SK-N-SH treated with all-trans-retinoic acid at 6 μM for 48 hours (cell line): ENCODE results near the gene SNRPB.

Experiments used
- ATAC-seq: fragments of 200-7000 bp; cut with Tn5 transposase; 3 replicates; pipeline ENCODE4 v1.9.1; 2020; ENCODE audit warnings: mild to moderate bottlenecking, moderate library complexity
- ARNTL ChIP-seq: fragments of 450-650 bp; formaldehyde crosslinking; IDR thresholded peaks from 2 replicates; pipeline ENCODE4 v1.5.0; 2020; ENCODE audit warnings: low read depth, mild to moderate bottlenecking, moderate library complexity, borderline replicate concordance
- BACH2 ChIP-seq: fragments of 250-450 bp; sonication (Bioruptor Pico); IDR thresholded peaks from 2 replicates; pipeline ENCODE4 v1.9.0; 2021; ENCODE audit warnings: mild to moderate bottlenecking, borderline replicate concordance
- CSDC2 ChIP-seq: fragments of 250-450 bp; sonication (Bioruptor Pico); IDR thresholded peaks from 2 replicates; pipeline ENCODE4 v1.5.0; 2020; ENCODE audit warnings: mild to moderate bottlenecking, moderate library complexity
- ESRRG ChIP-seq: fragments of 250-450 bp; sonication (Bioruptor Pico); IDR thresholded peaks from 2 replicates; pipeline ENCODE4 v1.6.1; 2021; ENCODE audit warnings: mild to moderate bottlenecking
- GLIS3 ChIP-seq: fragments of 250-450 bp; sonication (Bioruptor Pico); IDR thresholded peaks from 2 replicates; pipeline ENCODE4 v1.5.0; 2020; ENCODE audit warnings: mild to moderate bottlenecking, moderate library complexity
- ISL1 ChIP-seq: fragments of 250-450 bp; sonication (Bioruptor Pico); IDR thresholded peaks from 2 replicates; pipeline ENCODE4 v2.1.2; 2022; ENCODE audit warnings: mild to moderate bottlenecking, moderate library complexity
- OSR1 ChIP-seq: fragments of 250-450 bp; sonication (Bioruptor Pico); IDR thresholded peaks from 2 replicates; pipeline ENCODE4 v1.8.0; 2022; ENCODE audit warnings: moderate library complexity, mild to moderate bottlenecking, inconsistent platforms
- PPARA ChIP-seq: fragments of 250-450 bp; sonication (Bioruptor Pico); IDR thresholded peaks from 2 replicates; pipeline ENCODE4 v1.5.0; 2020; ENCODE audit warnings: mild to moderate bottlenecking, borderline replicate concordance
- RARB ChIP-seq: fragments of 250-450 bp; sonication (Bioruptor Pico); IDR thresholded peaks from 2 replicates; pipeline ENCODE4 v1.8.0; 2021; ENCODE audit warnings: mild to moderate bottlenecking, moderate library complexity
- TCF4 ChIP-seq: fragments of 250-450 bp; sonication (Bioruptor Pico); IDR thresholded peaks from 2 replicates; pipeline ENCODE4 v1.8.0; 2021; ENCODE audit warnings: mild to moderate bottlenecking, moderate library complexity, borderline replicate concordance
- TOX ChIP-seq: fragments of 250-450 bp; sonication (Bioruptor Pico); IDR thresholded peaks from 2 replicates; pipeline ENCODE4 v1.8.0; 2021; ENCODE audit warnings: mild to moderate bottlenecking, moderate library complexity, borderline replicate concordance
- ZC3H10 ChIP-seq: fragments of 250-450 bp; sonication (Bioruptor Pico); IDR thresholded peaks from 2 replicates; pipeline ENCODE4 v1.5.1; 2021; ENCODE audit warnings: mild to moderate bottlenecking, moderate library complexity
- ZFP3 ChIP-seq: fragments of 250-450 bp; sonication (Bioruptor Pico); IDR thresholded peaks from 2 replicates; pipeline ENCODE4 v1.5.0; 2020; ENCODE audit warnings: mild to moderate bottlenecking, moderate library complexity
- ZFP30 ChIP-seq: fragments of 450-650 bp; formaldehyde crosslinking; IDR thresholded peaks from 2 replicates; pipeline ENCODE4 v1.5.0; 2022; ENCODE audit warnings: mild to moderate bottlenecking, moderate library complexity
- ZNF70 ChIP-seq: fragments of 450-650 bp; formaldehyde crosslinking; IDR thresholded peaks from 2 replicates; pipeline ENCODE4 v1.5.0; 2020; ENCODE audit warnings: mild to moderate bottlenecking, moderate library complexity
- ZNF8 ChIP-seq: fragments of 450-650 bp; formaldehyde crosslinking; IDR thresholded peaks from 2 replicates; pipeline ENCODE4 v1.5.0; 2020; ENCODE audit warnings: mild to moderate bottlenecking, moderate library complexity
- TF ChIP-seq, protein P1 (sequence below): fragments of 250-450 bp; sonication (Bioruptor Pico); IDR thresholded peaks from 2 replicates; pipeline ENCODE4 v1.8.0; 2020; ENCODE audit warnings: mild to moderate bottlenecking, moderate library complexity, borderline replicate concordance
- TF ChIP-seq, protein P2 (sequence below): fragments of 250-450 bp; sonication (Bioruptor Pico); IDR thresholded peaks from 2 replicates; pipeline ENCODE4 v1.5.0; 2020; ENCODE audit warnings: mild to moderate bottlenecking, moderate library complexity
- TF ChIP-seq, protein P3 (sequence below): fragments of 250-450 bp; sonication (Bioruptor Pico); IDR thresholded peaks from 2 replicates; pipeline ENCODE4 v1.5.1; 2021; ENCODE audit warnings: mild to moderate bottlenecking, moderate library complexity
- TF ChIP-seq, protein P4 (sequence below): fragments of 250-450 bp; sonication (Bioruptor Pico); IDR thresholded peaks from 2 replicates; pipeline ENCODE4 v1.8.0; 2021; ENCODE audit warnings: low read depth, mild to moderate bottlenecking, moderate library complexity, borderline replicate concordance
- TF ChIP-seq, protein P5 (sequence below): fragments of 250-450 bp; sonication (Bioruptor Pico); IDR thresholded peaks from 2 replicates; pipeline ENCODE4 v1.5.1; 2020; ENCODE audit warnings: low read depth, mild to moderate bottlenecking, moderate library complexity

The SNRPB gene

DNA sequence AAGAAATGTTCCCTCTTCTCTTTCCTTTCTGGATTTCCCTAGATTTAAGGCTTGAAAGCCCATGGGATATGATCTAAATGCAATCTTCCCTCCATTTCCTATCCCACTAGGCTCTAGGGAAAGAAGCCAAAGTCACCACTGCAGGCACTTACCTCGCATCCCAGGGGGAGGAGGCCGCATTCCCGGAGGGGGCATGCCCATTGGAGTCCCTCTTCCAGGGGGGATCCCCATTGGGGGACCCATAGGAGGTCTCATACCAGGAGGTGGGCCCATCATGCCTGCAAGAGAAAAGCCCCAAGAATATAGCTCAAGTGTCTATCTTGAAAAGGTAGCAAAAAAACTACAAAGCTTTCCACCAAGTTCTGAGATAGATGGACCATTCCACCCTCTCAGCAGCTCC lies 8.1 kb downstream of the SNRPB start:
- TF ChIP-seq OSR1 (no peak), RARB (no peak), ZFP30 (no peak), BACH2 (CRISPR knock-in tag) (no peak), TOX (CRISPR knock-in tag) (no peak), ARNTL (CRISPR knock-in tag) (no peak), ESRRG (CRISPR knock-in tag) (no peak)
- TF ChIP-seq, protein P1, sequence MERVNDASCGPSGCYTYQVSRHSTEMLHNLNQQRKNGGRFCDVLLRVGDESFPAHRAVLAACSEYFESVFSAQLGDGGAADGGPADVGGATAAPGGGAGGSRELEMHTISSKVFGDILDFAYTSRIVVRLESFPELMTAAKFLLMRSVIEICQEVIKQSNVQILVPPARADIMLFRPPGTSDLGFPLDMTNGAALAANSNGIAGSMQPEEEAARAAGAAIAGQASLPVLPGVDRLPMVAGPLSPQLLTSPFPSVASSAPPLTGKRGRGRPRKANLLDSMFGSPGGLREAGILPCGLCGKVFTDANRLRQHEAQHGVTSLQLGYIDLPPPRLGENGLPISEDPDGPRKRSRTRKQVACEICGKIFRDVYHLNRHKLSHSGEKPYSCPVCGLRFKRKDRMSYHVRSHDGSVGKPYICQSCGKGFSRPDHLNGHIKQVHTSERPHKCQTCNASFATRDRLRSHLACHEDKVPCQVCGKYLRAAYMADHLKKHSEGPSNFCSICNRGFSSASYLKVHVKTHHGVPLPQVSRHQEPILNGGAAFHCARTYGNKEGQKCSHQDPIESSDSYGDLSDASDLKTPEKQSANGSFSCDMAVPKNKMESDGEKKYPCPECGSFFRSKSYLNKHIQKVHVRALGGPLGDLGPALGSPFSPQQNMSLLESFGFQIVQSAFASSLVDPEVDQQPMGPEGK (CRISPR knock-in tag) = no peak
- TF ChIP-seq, protein P2, sequence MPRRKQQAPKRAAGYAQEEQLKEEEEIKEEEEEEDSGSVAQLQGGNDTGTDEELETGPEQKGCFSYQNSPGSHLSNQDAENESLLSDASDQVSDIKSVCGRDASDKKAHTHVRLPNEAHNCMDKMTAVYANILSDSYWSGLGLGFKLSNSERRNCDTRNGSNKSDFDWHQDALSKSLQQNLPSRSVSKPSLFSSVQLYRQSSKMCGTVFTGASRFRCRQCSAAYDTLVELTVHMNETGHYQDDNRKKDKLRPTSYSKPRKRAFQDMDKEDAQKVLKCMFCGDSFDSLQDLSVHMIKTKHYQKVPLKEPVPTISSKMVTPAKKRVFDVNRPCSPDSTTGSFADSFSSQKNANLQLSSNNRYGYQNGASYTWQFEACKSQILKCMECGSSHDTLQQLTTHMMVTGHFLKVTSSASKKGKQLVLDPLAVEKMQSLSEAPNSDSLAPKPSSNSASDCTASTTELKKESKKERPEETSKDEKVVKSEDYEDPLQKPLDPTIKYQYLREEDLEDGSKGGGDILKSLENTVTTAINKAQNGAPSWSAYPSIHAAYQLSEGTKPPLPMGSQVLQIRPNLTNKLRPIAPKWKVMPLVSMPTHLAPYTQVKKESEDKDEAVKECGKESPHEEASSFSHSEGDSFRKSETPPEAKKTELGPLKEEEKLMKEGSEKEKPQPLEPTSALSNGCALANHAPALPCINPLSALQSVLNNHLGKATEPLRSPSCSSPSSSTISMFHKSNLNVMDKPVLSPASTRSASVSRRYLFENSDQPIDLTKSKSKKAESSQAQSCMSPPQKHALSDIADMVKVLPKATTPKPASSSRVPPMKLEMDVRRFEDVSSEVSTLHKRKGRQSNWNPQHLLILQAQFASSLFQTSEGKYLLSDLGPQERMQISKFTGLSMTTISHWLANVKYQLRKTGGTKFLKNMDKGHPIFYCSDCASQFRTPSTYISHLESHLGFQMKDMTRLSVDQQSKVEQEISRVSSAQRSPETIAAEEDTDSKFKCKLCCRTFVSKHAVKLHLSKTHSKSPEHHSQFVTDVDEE (CRISPR knock-in tag) = no peak
- TF ChIP-seq, protein P3, sequence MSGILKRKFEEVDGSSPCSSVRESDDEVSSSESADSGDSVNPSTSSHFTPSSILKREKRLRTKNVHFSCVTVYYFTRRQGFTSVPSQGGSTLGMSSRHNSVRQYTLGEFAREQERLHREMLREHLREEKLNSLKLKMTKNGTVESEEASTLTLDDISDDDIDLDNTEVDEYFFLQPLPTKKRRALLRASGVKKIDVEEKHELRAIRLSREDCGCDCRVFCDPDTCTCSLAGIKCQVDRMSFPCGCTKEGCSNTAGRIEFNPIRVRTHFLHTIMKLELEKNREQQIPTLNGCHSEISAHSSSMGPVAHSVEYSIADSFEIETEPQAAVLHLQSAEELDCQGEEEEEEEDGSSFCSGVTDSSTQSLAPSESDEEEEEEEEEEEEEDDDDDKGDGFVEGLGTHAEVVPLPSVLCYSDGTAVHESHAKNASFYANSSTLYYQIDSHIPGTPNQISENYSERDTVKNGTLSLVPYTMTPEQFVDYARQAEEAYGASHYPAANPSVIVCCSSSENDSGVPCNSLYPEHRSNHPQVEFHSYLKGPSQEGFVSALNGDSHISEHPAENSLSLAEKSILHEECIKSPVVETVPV (CRISPR knock-in tag) = no peak
- no peak for ATAC-seq

GRCh38 chr20:2460752-2461424 lies 9.7 kb downstream of the SNRPB start:
- TF ChIP-seq, protein P4, sequence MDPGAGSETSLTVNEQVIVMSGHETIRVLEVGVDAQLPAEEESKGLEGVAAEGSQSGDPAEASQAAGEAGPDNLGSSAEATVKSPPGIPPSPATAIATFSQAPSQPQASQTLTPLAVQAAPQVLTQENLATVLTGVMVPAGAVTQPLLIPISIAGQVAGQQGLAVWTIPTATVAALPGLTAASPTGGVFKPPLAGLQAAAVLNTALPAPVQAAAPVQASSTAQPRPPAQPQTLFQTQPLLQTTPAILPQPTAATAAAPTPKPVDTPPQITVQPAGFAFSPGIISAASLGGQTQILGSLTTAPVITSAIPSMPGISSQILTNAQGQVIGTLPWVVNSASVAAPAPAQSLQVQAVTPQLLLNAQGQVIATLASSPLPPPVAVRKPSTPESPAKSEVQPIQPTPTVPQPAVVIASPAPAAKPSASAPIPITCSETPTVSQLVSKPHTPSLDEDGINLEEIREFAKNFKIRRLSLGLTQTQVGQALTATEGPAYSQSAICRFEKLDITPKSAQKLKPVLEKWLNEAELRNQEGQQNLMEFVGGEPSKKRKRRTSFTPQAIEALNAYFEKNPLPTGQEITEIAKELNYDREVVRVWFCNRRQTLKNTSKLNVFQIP (CRISPR knock-in tag) = no peak
- TF ChIP-seq, protein P5, sequence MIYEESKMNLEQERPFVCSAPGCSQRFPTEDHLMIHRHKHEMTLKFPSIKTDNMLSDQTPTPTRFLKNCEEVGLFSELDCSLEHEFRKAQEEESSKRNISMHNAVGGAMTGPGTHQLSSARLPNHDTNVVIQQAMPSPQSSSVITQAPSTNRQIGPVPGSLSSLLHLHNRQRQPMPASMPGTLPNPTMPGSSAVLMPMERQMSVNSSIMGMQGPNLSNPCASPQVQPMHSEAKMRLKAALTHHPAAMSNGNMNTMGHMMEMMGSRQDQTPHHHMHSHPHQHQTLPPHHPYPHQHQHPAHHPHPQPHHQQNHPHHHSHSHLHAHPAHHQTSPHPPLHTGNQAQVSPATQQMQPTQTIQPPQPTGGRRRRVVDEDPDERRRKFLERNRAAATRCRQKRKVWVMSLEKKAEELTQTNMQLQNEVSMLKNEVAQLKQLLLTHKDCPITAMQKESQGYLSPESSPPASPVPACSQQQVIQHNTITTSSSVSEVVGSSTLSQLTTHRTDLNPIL = no peak
- no peak for TF ChIP-seq TCF4
- TF ChIP-seq PPARA (CRISPR knock-in tag) = no peak
- no peak for TF ChIP-seq ZNF70 (CRISPR knock-in tag)
- TF ChIP-seq BACH2 (CRISPR knock-in tag) = no peak
- TF ChIP-seq ARNTL (CRISPR knock-in tag) = no peak
- no peak for TF ChIP-seq ZNF8 (CRISPR knock-in tag)
- TF ChIP-seq ESRRG (CRISPR knock-in tag) = no peak
- no peak for TF ChIP-seq CSDC2 (CRISPR knock-in tag)
- no peak for TF ChIP-seq TOX (CRISPR knock-in tag)
- TF ChIP-seq RARB = no peak
- no peak for TF ChIP-seq ZFP3 (CRISPR knock-in tag)
- no peak for TF ChIP-seq ISL1 (CRISPR knock-in tag)
- TF ChIP-seq, all 23 proteins: peak for 0
- no peak for ATAC-seq

GRCh38 chr20:2459981-2460751 lies 10.4 kb downstream of the SNRPB start:
- no peak for ATAC-seq
- TF ChIP-seq CSDC2 (CRISPR knock-in tag) (no peak), TOX (CRISPR knock-in tag) (no peak), PPARA (CRISPR knock-in tag) (no peak), ZFP3 (CRISPR knock-in tag) (no peak), BACH2 (CRISPR knock-in tag) (no peak), ZNF8 (CRISPR knock-in tag) (no peak), ARNTL (CRISPR knock-in tag) (no peak), ZC3H10 (CRISPR knock-in tag) (no peak), GLIS3 (CRISPR knock-in tag) (no peak), ISL1 (CRISPR knock-in tag) (no peak)
- TF ChIP-seq, protein P1 (CRISPR knock-in tag) = no peak
- TF ChIP-seq, protein P3 (CRISPR knock-in tag) = no peak
- TF ChIP-seq, protein P5 = no peak
